HG02759 (cell line): ENCODE results near the gene MPHOSPH6.
"Not testable (repeated sequence)": the region's sequence is repeated elsewhere in the genome, so short reads cannot be mapped to it uniquely, and the experiment has no call there.

Source experiments
- ATAC-seq: cut with Tn5 transposase; IDR thresholded peaks from one replicate; pipeline ENCODE4 v1.9.1; 2021; ENCODE audit warnings: mild to moderate bottlenecking, moderate library complexity; ENCODE audit not compliant: unreplicated experiment

The MPHOSPH6 gene

GRCh38 chr16:82124651-82125050 is 45.4 kb downstream of the MPHOSPH6 start:
- ATAC-seq: no peak

GRCh38 chr16:82119405-82119804 is 50.6 kb downstream of the MPHOSPH6 start:
- ATAC-seq: no peak

- no peak for ATAC-seq
These were observed 51.3 kb downstream of the MPHOSPH6 start for GRCh38 chr16:82118749-82119148.

GRCh38 chr16:82116535-82116934 is 53.5 kb downstream of the MPHOSPH6 start:
- ATAC-seq: no peak

- no peak for ATAC-seq
These were observed 56.3 kb downstream of the MPHOSPH6 start for GRCh38 chr16:82113741-82114140.

- ATAC-seq: no peak
These were observed 58.1 kb downstream of the MPHOSPH6 start for GRCh38 chr16:82111944-82112343.

- not testable (repeated sequence) for ATAC-seq
These were observed 60.8 kb downstream of the MPHOSPH6 start for GRCh38 chr16:82109266-82109665.

GRCh38 chr16:82108774-82109173 is 61.2 kb downstream of the MPHOSPH6 start:
- ATAC-seq: no peak

- no peak for ATAC-seq
These were observed 61.9 kb downstream of the MPHOSPH6 start for GRCh38 chr16:82108100-82108499.

- no peak for ATAC-seq
These were observed 64.9 kb downstream of the MPHOSPH6 start for GRCh38 chr16:82105107-82105506.
